Left lung (tissue), 10 donors: ENCODE results near the gene TECTA. TPM values are rescaled to one million over a fixed set of nuclear protein-coding genes. Genes with fewer than 3 reads are reported as not detected.

ENCODE experiments used
- ATAC-seq: fragments of 200-7000 bp; cut with Tn5 transposase; one replicate; pipeline ENCODE4 v1.9.1; 2020; ENCODE audit warnings: moderate library complexity
- DNase-seq, 4 donors: peaks; one replicate each; pipeline ENCODE4 v3.0.0-alpha.2; 2013 to 2020
- H3K27ac ChIP-seq, 2 donors: fragments of 200-600 bp; sonication (generic) in 1 of 2; one replicate each; pipeline versions ENCODE4 v1.5.0 to v1.8.0; 2020 to 2021
- H3K27me3 ChIP-seq, 2 donors: fragments of 200-600 bp; sonication (generic) in 1 of 2; one replicate each; pipeline versions ENCODE4 v1.5.0 to v1.8.0; 2020 to 2021
- H3K36me3 ChIP-seq, 2 donors: fragments of 200-600 bp; sonication (generic) in 1 of 2; one replicate each; pipeline versions ENCODE4 v1.5.0 to v1.8.0; 2020 to 2021
- H3K4me1 ChIP-seq, 2 donors: fragments of 200-600 bp; one replicate each; pipeline ENCODE4 v1.8.0; 2021
- H3K4me3 ChIP-seq, 2 donors: fragments of 200-600 bp; sonication (generic) in 1 of 2; one replicate each; pipeline versions ENCODE4 v1.5.0 to v1.8.0; 2020 to 2021; ENCODE audit warnings: mild to moderate bottlenecking in 1 of 2
- H3K9me3 ChIP-seq, 2 donors: fragments of 200-600 bp; sonication (generic) in 1 of 2; one replicate each; pipeline versions ENCODE4 v1.5.0 to v1.8.0; 2020 to 2021
- CTCF ChIP-seq, 2 donors: fragments of 200-600 bp; sonication (generic) in 1 of 2; IDR thresholded peaks; one replicate each; pipeline versions ENCODE4 v1.5.0 to v1.8.0; 2021; ENCODE audit warnings: antibody characterized with exemption in 2 of 2
- intact Hi-C, 2 donors: fragments of 100-400 bp; cut with DNase I; formaldehyde crosslinking; loops; one replicate each; pipeline versions ENCODE4 v1.11.2 to v1.14.2; 2022
- polyA plus RNA-seq, 6 donors: library from polyadenylated mRNA; unstranded; fragments of 120-200 nt; gene quantifications; one replicate each; pipeline ENCODE4 v1.2.1, GENCODE V29; 2013; ENCODE audit not compliant: insufficient read length in 6 of 6
- total RNA-seq, 2 donors: library from RNA; stranded (reverse); fragmentation: NEBNext Ultra II Directional; extraction: Animal tissue kit (Norgen Biotek cat#: 25700); gene quantifications; one replicate each; pipeline ENCODE4 v1.2.1, GENCODE V29; 2021
- donor health status: DM: no; HTN: yes; CAD: no.
- donor health status: DM: no; HTN: no; CAD: no.

The TECTA gene
- total and polyA plus RNA-seq, 8 donors = 0.58 to 2.6 (median 2.3) TPM

- Histone ChIP-seq H3K27ac (no peak overlapping the region), H3K27me3 (no peaks in the 10 kb centered on the region), H3K36me3 (no peaks in the 10 kb centered on the region), H3K4me3 (no peak overlapping the region), H3K4me1 (no peaks in the 10 kb centered on the region), H3K9me3 (no peaks in the 10 kb centered on the region)
- DNase-seq (no peak), ATAC-seq (no peak)
- TF ChIP-seq CTCF (IDR thresholded peaks at IDR 0.05) = no peak
- intact Hi-C loops = no loop called here
Measured at GRCh38 chr11:121151207-121151688, 50.2 kb downstream of the TECTA start.

GRCh38 chr11:121152764-121153163 is 51.7 kb downstream of the TECTA start:
- no peaks in the 10 kb centered on the region for H3K27me3 ChIP-seq
- no peaks in the 10 kb centered on the region for H3K4me1 ChIP-seq
- ATAC-seq (no peak), DNase-seq (no peak)
- TF ChIP-seq CTCF (IDR thresholded peaks at IDR 0.05) = no peak
- H3K4me3 ChIP-seq = no peak overlapping the region
- no peaks in the 10 kb centered on the region for H3K36me3 ChIP-seq
- intact Hi-C loops = no loop called here
- no peak overlapping the region for H3K27ac ChIP-seq
- no peaks in the 10 kb centered on the region for H3K9me3 ChIP-seq

GRCh38 chr11:121153472-121153871 is 52.4 kb downstream of the TECTA start:
- intact Hi-C loops = no loop called here
- no peaks in the 10 kb centered on the region for H3K4me1 ChIP-seq

GRCh38 chr11:121154486-121155314 is 53.7 kb downstream of the TECTA start:
- DNase-seq = no peak
- no peak overlapping the region for H3K4me3 ChIP-seq
- H3K9me3 ChIP-seq = no peaks in the 10 kb centered on the region
- H3K27me3 ChIP-seq = no peaks in the 10 kb centered on the region
- intact Hi-C loops = no loop called here
- no peaks in the 10 kb centered on the region for H3K4me1 ChIP-seq
- no peak for ATAC-seq
- no peaks in the 10 kb centered on the region for H3K36me3 ChIP-seq
- H3K27ac ChIP-seq = no peak overlapping the region
- no peak for TF ChIP-seq CTCF (IDR thresholded peaks at IDR 0.05)

More at GRCh38 chr11:121153472-121153871, 52.4 kb downstream of the TECTA start:
- no peak for TF ChIP-seq CTCF (IDR thresholded peaks at IDR 0.05)
- DNase-seq (no peak), ATAC-seq (no peak)
- no peaks in the 10 kb centered on the region for H3K9me3 ChIP-seq
- H3K27me3 ChIP-seq = no peaks in the 10 kb centered on the region
- H3K4me3 ChIP-seq = no peak overlapping the region
- no peaks in the 10 kb centered on the region for H3K36me3 ChIP-seq
- H3K27ac ChIP-seq = no peak overlapping the region

GRCh38 chr11:121157756-121158155 is 56.7 kb downstream of the TECTA start:
- intact Hi-C loops = no loop called here
- ATAC-seq = no peak
- H3K36me3 ChIP-seq = no peaks in the 10 kb centered on the region

More at GRCh38 chr11:121157756-121158155, 56.7 kb downstream of the TECTA start:
- H3K27ac ChIP-seq = no peak overlapping the region
- no peak overlapping the region for H3K4me3 ChIP-seq
- TF ChIP-seq CTCF (IDR thresholded peaks at IDR 0.05) = no peak
- no peaks in the 10 kb centered on the region for H3K9me3 ChIP-seq
- no peaks in the 10 kb centered on the region for H3K4me1 ChIP-seq
- DNase-seq = no peak
- H3K27me3 ChIP-seq = no peaks in the 10 kb centered on the region
